GM23248 (cell line): ENCODE data around the gene BCL6. TPM values are rescaled to one million over a fixed set of nuclear protein-coding genes. Genes with fewer than 3 reads are reported as not detected.

Source experiments
- DNase-seq: peaks from one replicate; pipeline ENCODE4 v3.0.0-alpha.2; 2015
- H2AFZ ChIP-seq: fragments of 200-600 bp; sonication (generic); 2 replicates; pipeline ENCODE4 v1.6.1; 2016; ENCODE audit warnings: antibody characterized with exemption
- H3F3A ChIP-seq: fragments of 200-600 bp; sonication (generic); 2 replicates; pipeline ENCODE4 v1.6.1; 2016; ENCODE audit warnings: mild to moderate bottlenecking, antibody characterized with exemption, mixed run types; ENCODE audit not compliant: insufficient read depth
- H3K27ac ChIP-seq: fragments of 200-600 bp; sonication (generic); 2 replicates; pipeline ENCODE4 v1.5.1; 2016; ENCODE audit warnings: mild to moderate bottlenecking
- H3K27me3 ChIP-seq: fragments of 200-600 bp; sonication (generic); replicated peaks from 2 replicates; pipeline ENCODE4 v1.6.1; 2016; ENCODE audit warnings: mild to moderate bottlenecking; ENCODE audit not compliant: insufficient read depth
- H3K36me3 ChIP-seq: fragments of 200-600 bp; sonication (generic); 2 replicates; pipeline ENCODE4 v1.6.1; 2016; ENCODE audit warnings: low read depth, mild to moderate bottlenecking
- H3K4me1 ChIP-seq: fragments of 200-600 bp; sonication (generic); 2 replicates; pipeline ENCODE4 v1.6.1; 2016; ENCODE audit warnings: mild to moderate bottlenecking; ENCODE audit not compliant: insufficient read depth
- H3K4me2 ChIP-seq: fragments of 200-600 bp; sonication (generic); one replicate; pipeline ENCODE4 v1.6.1; 2016; ENCODE audit warnings: mild to moderate bottlenecking; ENCODE audit not compliant: unreplicated experiment
- H3K4me3 ChIP-seq: fragments of 200-600 bp; sonication (generic); 2 replicates; pipeline ENCODE4 v1.5.1; 2016; ENCODE audit warnings: mild to moderate bottlenecking
- H3K79me2 ChIP-seq: fragments of 200-600 bp; sonication (generic); 2 replicates; pipeline ENCODE4 v1.6.1; 2016; ENCODE audit warnings: mild to moderate bottlenecking; ENCODE audit not compliant: insufficient read depth
- H3K9ac ChIP-seq: fragments of 200-600 bp; sonication (generic); 2 replicates; pipeline ENCODE4 v1.6.1; 2016; ENCODE audit warnings: mild to moderate bottlenecking
- H3K9me2 ChIP-seq: fragments of 200-600 bp; sonication (generic); 2 replicates; pipeline ENCODE4 v1.6.1; 2016; ENCODE audit warnings: mixed run types, mild to moderate bottlenecking, moderate library complexity; ENCODE audit not compliant: insufficient read depth
- H3K9me3 ChIP-seq: fragments of 200-600 bp; sonication (generic); one replicate; pipeline ENCODE4 v1.6.1; 2017; ENCODE audit warnings: low read depth
- H4K20me1 ChIP-seq: fragments of 200-600 bp; sonication (generic); 2 replicates; pipeline ENCODE4 v1.6.0; 2016; ENCODE audit not compliant: insufficient read depth
- EZH2 ChIP-seq: fragments of 200-600 bp; sonication (generic); IDR thresholded peaks from 2 replicates; pipeline ENCODE4 v1.6.1; 2018; ENCODE audit warnings: antibody characterized with exemption, mild to moderate bottlenecking; ENCODE audit not compliant: insufficient read depth, poor library complexity, severe bottlenecking
- EZH2phosphoT487 ChIP-seq: fragments of 200-600 bp; sonication (generic); IDR thresholded peaks from 2 replicates; pipeline ENCODE4 v1.6.1; 2018; ENCODE audit warnings: antibody characterized with exemption, moderate library complexity, mild to moderate bottlenecking, low read depth; ENCODE audit not compliant: insufficient read depth
- WGBS, 2 experiments: methylation state at CpG; one replicate each; pipeline ENCODE4 v1.1.6; 2015 to 2017; ENCODE audit warnings: low lambda C conversion rate in 2 of 2, low coverage in 1 of 2; ENCODE audit errors: missing lambda C conversion rate in 2 of 2; 5-methylcytosine and 5-hydroxymethylcytosine counted together
- in situ Hi-C: fragments of 300-500 bp; cut with MboI; formaldehyde crosslinking; loops from 2 replicates; pipeline ENCODE4 v1.15.0; 2020
- polyA plus RNA-seq: library from polyadenylated mRNA; unstranded; fragments of >200 nt; fragmentation: Nextera tagmentation; extraction: Ambion mirVana; gene quantifications from 2 replicates; pipeline ENCODE4 v1.2.1, GENCODE V29; 2016
- total RNA-seq: library from RNA; depleted of rRNA; stranded (reverse); fragments of >200 nt; shearing (Covaris generic); gene quantifications from 2 replicates; pipeline ENCODE4 v1.2.3, GENCODE V29; 2014

BCL6 gene
- total and polyA plus RNA-seq, 2 experiments from 2014 or later: 8.7 to 32.3 TPM

DNA sequence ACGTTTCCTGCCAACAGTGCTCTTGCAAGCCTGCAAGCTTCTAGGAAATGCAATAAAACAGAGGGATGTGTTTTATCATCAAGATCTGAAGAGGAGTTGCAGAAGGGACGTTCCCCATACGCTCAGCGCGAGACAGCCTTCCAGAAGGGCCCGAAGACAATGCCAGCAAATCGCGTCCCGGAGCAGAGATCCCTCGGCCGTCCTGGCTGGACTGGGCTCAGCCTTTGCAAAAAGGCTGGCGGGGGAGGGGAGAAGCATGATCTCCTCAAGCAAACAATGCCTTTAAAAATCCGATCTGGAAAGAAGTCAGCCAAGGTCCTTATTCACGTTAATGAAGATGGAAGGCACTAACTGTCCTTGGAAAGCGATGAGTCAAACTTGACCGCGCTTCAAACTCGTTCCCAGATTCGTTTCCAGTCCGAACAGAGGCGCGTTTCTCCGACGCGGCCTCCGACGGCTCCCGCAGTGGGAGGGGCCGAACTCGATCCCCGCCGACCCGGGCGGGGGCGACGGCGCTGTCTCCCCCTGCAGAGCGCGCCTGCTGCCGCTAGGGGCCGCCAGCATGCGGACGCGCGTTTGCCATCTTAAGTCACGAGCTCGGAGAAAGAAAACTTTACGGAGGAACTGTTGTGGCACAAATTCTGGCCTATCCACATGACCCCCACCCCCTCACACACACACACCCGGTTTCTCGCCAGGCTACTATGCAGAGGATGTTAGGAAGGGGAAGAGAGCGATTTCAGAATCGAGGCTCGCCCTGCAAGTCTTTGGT, 5.5 kb downstream of the BCL6 start:
- peaks cover 92% of the 10 kb centered on the region for H3K79me2 ChIP-seq

DNA sequence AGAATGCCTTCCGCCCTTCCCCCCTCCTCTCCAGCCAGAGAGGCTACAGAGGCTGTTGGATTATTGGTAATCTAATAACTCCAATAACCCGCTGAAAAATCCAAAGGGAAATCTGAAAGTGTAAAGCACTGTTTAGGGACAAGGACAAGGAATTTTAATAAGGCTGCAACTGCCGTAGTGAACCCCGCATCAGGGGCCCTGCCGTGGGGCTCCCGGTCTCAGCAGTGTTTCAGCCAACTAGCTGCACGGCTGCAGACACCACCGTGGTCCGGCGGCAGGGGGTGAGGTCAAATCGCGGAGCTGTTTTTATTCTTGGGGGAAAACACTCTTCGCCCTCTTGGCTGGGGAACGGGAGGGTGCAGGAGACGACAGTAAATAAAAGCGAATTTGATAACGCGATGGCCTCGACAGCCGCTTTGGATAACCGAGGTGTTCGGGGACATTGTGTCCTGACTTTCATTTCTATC, 6.1 kb downstream of the BCL6 start:
- H3K27ac ChIP-seq: peak overlapping the region; percentile 97
- peaks cover 49% of the 10 kb centered on the region for H3K4me1 ChIP-seq
- no peaks in the 10 kb centered on the region for H3K9me2 ChIP-seq
- peaks cover 92% of the 10 kb centered on the region for H3K79me2 ChIP-seq
- in situ Hi-C loops: loop anchor here (10.0 to 25.0 kb wide), 3 partner anchors 748 to 1396 kb away; no protein-coding TSS in a partner anchor
- peak overlapping the region; percentile 94 for H3K9ac ChIP-seq
- no peaks in the 10 kb centered on the region for H3K27me3 ChIP-seq
- peaks cover 34% of the 10 kb centered on the region for H3F3A ChIP-seq
- H2AFZ ChIP-seq: 0 out of 2 replicates have a peak overlapping the region, but pooled peaks have one; percentile 15
- WGBS, 2 experiments: 1 to 2% methylated on average over 21 to 22 of the region's 22 CpGs
- peak overlapping the region; percentile 96 for H3K4me3 ChIP-seq
- DNase-seq: no peak
- no peaks in the 10 kb centered on the region; the same call in 1 of the 2 replicates for H3K36me3 ChIP-seq
- TF ChIP-seq EZH2phosphoT487 (no peak), EZH2 (no peak)
- peak overlapping the region; percentile 82 for H3K4me2 ChIP-seq
- no peaks in the 10 kb centered on the region for H3K9me3 ChIP-seq
- H4K20me1 ChIP-seq: peaks cover 6% of the 10 kb centered on the region

More for the DNA sequence above, 5.5 kb downstream of the BCL6 start:
- TF ChIP-seq EZH2phosphoT487 (0 out of 2 replicates have a peak, but pooled peaks have one; percentile 21), EZH2 (no peak)
- H3K9me2 ChIP-seq: no peaks in the 10 kb centered on the region
- peak; percentile 92 for DNase-seq
- peak overlapping the region; percentile 97 for H3K27ac ChIP-seq
- peak overlapping the region; percentile 15 for H2AFZ ChIP-seq
- no peaks in the 10 kb centered on the region for H3K9me3 ChIP-seq
- peak overlapping the region; percentile 96 for H3K4me3 ChIP-seq
- peak overlapping the region; percentile 82 for H3K4me2 ChIP-seq
- 2 to 3% methylated on average over 52 to 53 of the region's 53 CpGs for WGBS, 2 experiments
- peaks cover 6% of the 10 kb centered on the region for H4K20me1 ChIP-seq
- peaks cover 34% of the 10 kb centered on the region for H3F3A ChIP-seq
- H3K27me3 ChIP-seq: no peaks in the 10 kb centered on the region
- H3K9ac ChIP-seq: peak overlapping the region; percentile 94
- H3K36me3 ChIP-seq: no peaks in the 10 kb centered on the region
- in situ Hi-C loops: loop anchor here (5.0 to 25.0 kb wide), 6 partner anchors 425 to 1395 kb away; no protein-coding TSS in a partner anchor
- peaks cover 49% of the 10 kb centered on the region for H3K4me1 ChIP-seq

DNA sequence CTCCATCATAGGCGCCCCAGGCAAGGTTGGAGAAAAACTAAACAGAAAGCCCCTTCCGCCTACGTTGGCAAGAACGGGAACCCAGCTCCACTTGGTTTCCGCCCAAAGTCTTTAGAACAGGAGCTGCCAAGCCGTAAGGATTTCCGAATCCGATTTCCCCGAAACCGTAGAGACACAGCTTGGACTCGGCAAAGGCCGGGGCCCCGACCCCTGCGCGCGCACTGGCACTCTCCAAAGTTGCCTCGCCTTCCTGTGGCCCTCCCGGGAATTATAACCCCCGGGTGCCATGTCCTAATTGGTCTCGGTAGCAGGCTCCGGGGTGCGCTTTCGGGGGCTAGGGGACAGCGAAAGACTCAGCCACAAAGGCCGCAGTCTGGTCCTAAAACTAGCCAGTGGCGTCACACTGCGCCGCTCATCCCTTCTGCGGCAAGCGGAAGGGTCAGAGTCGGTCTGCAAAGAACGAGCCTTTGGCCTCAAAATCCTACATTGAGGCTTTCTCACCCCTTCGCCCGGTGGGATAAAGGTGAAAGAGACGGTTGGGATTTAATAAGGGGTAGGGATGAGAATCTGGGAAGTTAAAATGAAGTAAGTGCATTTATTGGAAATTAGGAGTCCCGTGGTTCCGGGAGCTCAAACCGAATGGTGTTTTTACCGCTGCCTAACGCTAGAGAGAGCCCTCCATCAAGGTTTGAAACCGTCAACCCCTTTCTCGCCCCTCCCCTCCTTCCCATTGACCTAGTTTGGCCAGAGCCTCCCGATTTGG, 6.8 kb downstream of the BCL6 start:
- peaks cover 92% of the 10 kb centered on the region for H3K79me2 ChIP-seq
- H3K36me3 ChIP-seq: peaks cover 2% of the 10 kb centered on the region
- H3K9me2 ChIP-seq: no peaks in the 10 kb centered on the region
- peak overlapping the region; percentile 82 for H3K4me2 ChIP-seq
- peak overlapping the region; percentile 71 for H2AFZ ChIP-seq
- peak overlapping the region; percentile 97 for H3K27ac ChIP-seq
- DNase-seq: peak; percentile 96
- no peaks in the 10 kb centered on the region for H3K9me3 ChIP-seq
- peaks cover 34% of the 10 kb centered on the region for H3F3A ChIP-seq
- no peaks in the 10 kb centered on the region for H3K27me3 ChIP-seq
- H4K20me1 ChIP-seq: peaks cover 6% of the 10 kb centered on the region
- WGBS, 2 experiments: 1 to 2% methylated on average over 43 of the region's 43 CpGs
- peak overlapping the region; percentile 96 for H3K4me3 ChIP-seq
- no peak for TF ChIP-seq EZH2phosphoT487
- no peak for TF ChIP-seq EZH2
- H3K9ac ChIP-seq: peak overlapping the region; percentile 94
- peaks cover 49% of the 10 kb centered on the region for H3K4me1 ChIP-seq
- in situ Hi-C loops: loop anchor here (10.0 to 25.0 kb wide), 3 partner anchors 749 to 1396 kb away; no protein-coding TSS in a partner anchor

DNA sequence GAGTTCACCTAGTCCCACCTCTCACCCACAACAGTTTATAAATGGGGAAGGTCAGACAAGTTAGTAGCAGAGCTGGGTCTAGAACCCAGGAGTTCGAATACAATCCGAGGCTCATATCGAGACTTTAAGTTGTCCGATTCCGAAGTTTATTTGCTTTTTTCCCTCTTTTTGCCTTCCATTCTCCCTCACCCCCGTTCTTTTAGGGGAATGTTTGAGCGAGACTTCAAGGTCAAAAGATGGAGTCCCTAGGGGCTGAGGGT, 7.3 kb downstream of the BCL6 start:
- Histone ChIP-seq H3K4me1 (peaks cover 49% of the 10 kb centered on the region), H3K9me3 (no peaks in the 10 kb centered on the region), H2AFZ (peak overlapping the region; percentile 71), H3K4me2 (peak overlapping the region; percentile 82), H3K27ac (peak overlapping the region; percentile 97), H3K9ac (peak overlapping the region; percentile 94), H4K20me1 (peaks cover 6% of the 10 kb centered on the region), H3K4me3 (peak overlapping the region; percentile 96), H3K36me3 (peaks cover 7% of the 10 kb centered on the region), H3F3A (peaks cover 34% of the 10 kb centered on the region), H3K27me3 (no peaks in the 10 kb centered on the region), H3K79me2 (peaks cover 89% of the 10 kb centered on the region), H3K9me2 (no peaks in the 10 kb centered on the region)
- TF ChIP-seq EZH2phosphoT487 (no peak), EZH2 (no peak)
- in situ Hi-C loops: loop anchor here (10.0 to 25.0 kb wide), 3 partner anchors 749 to 1397 kb away; no protein-coding TSS in a partner anchor
- WGBS, 2 experiments: 1 to 2% methylated on average over 7 of the region's 7 CpGs
- DNase-seq: no peak
